Motor neuron (in vitro differentiated cells): Measurements from ENCODE around the gene MNDA. TPM values are rescaled to one million over a fixed set of nuclear protein-coding genes. Genes with fewer than 3 reads are reported as not detected.

Experiments
- ATAC-seq, 8 experiments: fragments of 200-7000 bp; cut with Tn5 transposase; replicated peaks in 6 of 8; 2 replicates each; pipeline ENCODE4 v1.8.0; 2021; ENCODE audit warnings: mild to moderate bottlenecking in 8 of 8, moderate library complexity in 8 of 8
- H3K27ac ChIP-seq, 2 donors: fragments of 250-450 bp; sonication (Bioruptor Pico); 2 replicates each; pipeline ENCODE4 v1.9.0; 2021; ENCODE audit warnings: antibody characterized with exemption in 2 of 2, mild to moderate bottlenecking in 2 of 2, moderate library complexity in 1 of 2
- H3K4me1 ChIP-seq, 2 donors: fragments of 250-450 bp; sonication (Bioruptor Pico); replicated peaks in 1 of 2; 2 replicates each; pipeline ENCODE4 v1.6.1; 2021; ENCODE audit warnings: antibody characterized with exemption in 2 of 2, mild to moderate bottlenecking in 2 of 2, moderate library complexity in 1 of 2
- H3K4me3 ChIP-seq, 5 donors: fragments of 250-450 bp; sonication (Bioruptor Pico); 2 replicates each; pipeline ENCODE4 v1.9.0; 2021; ENCODE audit warnings: antibody characterized with exemption in 5 of 5, mild to moderate bottlenecking in 5 of 5, moderate library complexity in 4 of 5
- WGBS, 10 experiments: fragments of 450-650 bp; shearing (Covaris generic); methylation state at CpG; one replicate each; pipeline ENCODE4 v1.0.0; 2022; 5-methylcytosine and 5-hydroxymethylcytosine counted together
- in situ Hi-C, 9 experiments: fragments of 400-800 bp; cut with MboI; loops; one replicate each; pipeline ENCODE4 v1.15.0; 2021; ENCODE audit warnings: low sequenced_read_pairs in 9 of 9, low pct_unique_long_range_greater_than_20kb in 2 of 9; ENCODE audit not compliant: unreplicated experiment in 9 of 9
- total RNA-seq, 8 experiments: library from RNA; unstranded; fragments of 300-600 nt; gene quantifications; 2 replicates each; pipeline versions ENCODE4 v1.2.3 to v1.2.4, GENCODE V29; 2022

Gene MNDA
- total RNA-seq = under 1 TPM in 1 of 8 experiments, not detected in 7; 0.22 TPM

- in situ Hi-C loops = loop anchor here in 1 of 9 experiments (25.0 kb wide), 1 partner anchor 106 kb away; the partner anchor contains the start of gene PYHIN1
- Histone ChIP-seq H3K4me3 (no peak within 1 kb of the TSS), H3K27ac (no peak within 1 kb of the TSS), H3K4me1 (no peaks in the 10 kb centered on the region)
- peak in 2 of 8 experiments; percentile 28 to 54 for ATAC-seq
- WGBS, 10 experiments = 0 to 89% (median 58%) methylated on average over 2 to 5 of the region's 5 CpGs
These were observed at the start of gene MNDA for GRCh38 chr1:158830904-158831507. TSS of gene MNDA (plus strand) at chr1:158831351. CDS start at chr1:158842154, 10,803 bp downstream.

- in situ Hi-C loops = no loop called here
- ATAC-seq = peak in 1 of 8 experiments; percentile 16
- Histone ChIP-seq H3K4me1 (no peaks in the 10 kb centered on the region), H3K27ac (no peak overlapping the region), H3K4me3 (no peak overlapping the region)
- WGBS, 10 experiments = 60 to 100% (median 89%) methylated on average over 1 to 2 of the region's 2 CpGs; no CpG with 5 or more reads in 5 of the 10 experiments
These were observed 37.5 kb upstream of the MNDA start for GRCh38 chr1:158793604-158794003.

- no peak overlapping the region for H3K27ac ChIP-seq
- WGBS, 10 experiments = 15 to 100% (median 77%) methylated on average over 1 to 6 of the region's 6 CpGs; no CpG with 5 or more reads in 4 of the 10 experiments
- H3K4me1 ChIP-seq = no peaks in the 10 kb centered on the region
- H3K4me3 ChIP-seq = no peak overlapping the region
- no peak for ATAC-seq
- in situ Hi-C loops = no loop called here
These were observed 36.9 kb upstream of the MNDA start for GRCh38 chr1:158794247-158794646.

GRCh38 chr1:158798531-158798930, 32.6 kb upstream of the MNDA start:
- no peak for ATAC-seq
- Histone ChIP-seq H3K4me3 (no peak overlapping the region), H3K4me1 (no peaks in the 10 kb centered on the region), H3K27ac (no peak overlapping the region)
- WGBS, 10 experiments = 0 to 100% (median 73%) methylated on average over 1 to 3 of the region's 3 CpGs
- in situ Hi-C loops = no loop called here

- H3K4me1 ChIP-seq = no peaks in the 10 kb centered on the region
- WGBS, 10 experiments = 6 to 100% (median 81%) methylated on average over 1 to 4 of the region's 4 CpGs; no CpG with 5 or more reads in 1 of the 10 experiments
- H3K27ac ChIP-seq = no peak overlapping the region
- ATAC-seq = no peak
- in situ Hi-C loops = no loop called here
- no peak overlapping the region for H3K4me3 ChIP-seq
These were observed 31.5 kb upstream of the MNDA start for GRCh38 chr1:158799689-158800088.

- Histone ChIP-seq H3K27ac (no peak overlapping the region), H3K4me3 (no peak overlapping the region), H3K4me1 (no peaks in the 10 kb centered on the region)
- in situ Hi-C loops = no loop called here
- 0 to 87% (median 71%) methylated on average over 1 to 2 of the region's 2 CpGs for WGBS, 10 experiments
- ATAC-seq = no peak
These were observed 30.6 kb upstream of the MNDA start for GRCh38 chr1:158800526-158800925.

- in situ Hi-C loops = no loop called here
- no peak for ATAC-seq
- Histone ChIP-seq H3K4me1 (no peaks in the 10 kb centered on the region), H3K4me3 (no peak overlapping the region), H3K27ac (no peak overlapping the region)
- WGBS, 10 experiments = 0 to 100% (median 75%) methylated on average over 1 of the region's 1 CpG; no CpG with 5 or more reads in 2 of the 10 experiments
These were observed 29.8 kb upstream of the MNDA start for GRCh38 chr1:158801396-158801795.

GRCh38 chr1:158803678-158804077, 27.5 kb upstream of the MNDA start:
- Histone ChIP-seq H3K27ac (no peak overlapping the region), H3K4me3 (no peak overlapping the region), H3K4me1 (no peaks in the 10 kb centered on the region)
- in situ Hi-C loops = no loop called here
- no peak for ATAC-seq
- 0 to 100% (median 88%) methylated on average over 1 of the region's 1 CpG; no CpG with 5 or more reads in 4 of the 10 experiments for WGBS, 10 experiments

GRCh38 chr1:158806916-158807536, 24.1 kb upstream of the MNDA start:
- Histone ChIP-seq H3K4me3 (no peak overlapping the region), H3K27ac (no peak overlapping the region), H3K4me1 (no peaks in the 10 kb centered on the region)
- WGBS, 10 experiments = 0 to 85% (median 73%) methylated on average over 1 to 6 of the region's 6 CpGs
- ATAC-seq = no peak
- in situ Hi-C loops = no loop called here

GRCh38 chr1:158809256-158809655, 21.9 kb upstream of the MNDA start:
- WGBS, 10 experiments = 10 to 90% (median 66%) methylated on average over 3 of the region's 3 CpGs; no CpG with 5 or more reads in 2 of the 10 experiments

GRCh38 chr1:158809862-158810261, 21.3 kb upstream of the MNDA start:
- no peaks in the 10 kb centered on the region for H3K4me1 ChIP-seq
- WGBS, 10 experiments = 20 to 93% (median 69%) methylated on average over 1 to 5 of the region's 5 CpGs
- ATAC-seq = no peak
- in situ Hi-C loops = no loop called here
- no peak overlapping the region for H3K27ac ChIP-seq
- H3K4me3 ChIP-seq = no peak overlapping the region

More at GRCh38 chr1:158809256-158809655, 21.9 kb upstream of the MNDA start:
- in situ Hi-C loops = no loop called here
- Histone ChIP-seq H3K27ac (no peak overlapping the region), H3K4me1 (no peaks in the 10 kb centered on the region), H3K4me3 (no peak overlapping the region)
- ATAC-seq = no peak

- ATAC-seq = no peak
- WGBS, 10 experiments = 0 to 80% (median 34%) methylated on average over 1 to 4 of the region's 4 CpGs; no CpG with 5 or more reads in 1 of the 10 experiments
- no peak overlapping the region for H3K27ac ChIP-seq
- H3K4me1 ChIP-seq = no peaks in the 10 kb centered on the region
- no peak overlapping the region for H3K4me3 ChIP-seq
- in situ Hi-C loops = no loop called here
These were observed 20.8 kb upstream of the MNDA start for GRCh38 chr1:158810311-158810710.

GRCh38 chr1:158812336-158812735, 18.8 kb upstream of the MNDA start:
- H3K27ac ChIP-seq = no peak overlapping the region
- ATAC-seq = no peak
- no peak overlapping the region for H3K4me3 ChIP-seq
- no peaks in the 10 kb centered on the region for H3K4me1 ChIP-seq
- WGBS, 10 experiments = 0 to 77% (median 54%) methylated on average over 1 to 2 of the region's 2 CpGs
- in situ Hi-C loops = no loop called here

GRCh38 chr1:158813164-158813563, 18.0 kb upstream of the MNDA start:
- ATAC-seq = no peak
- no peak overlapping the region for H3K4me3 ChIP-seq
- no peaks in the 10 kb centered on the region for H3K4me1 ChIP-seq
- in situ Hi-C loops = no loop called here
- no peak overlapping the region for H3K27ac ChIP-seq
- 0 to 77% (median 44%) methylated on average over 1 to 3 of the region's 3 CpGs for WGBS, 10 experiments
